Cerebellar cortex (tissue), 1 donor: ENCODE data around the gene E2F6.

Experiments
- DNase-seq: peaks from one replicate; pipeline ENCODE4 v3.0.0-alpha.2; 2015; ENCODE audit warnings: low spot score

Gene E2F6, protein sequence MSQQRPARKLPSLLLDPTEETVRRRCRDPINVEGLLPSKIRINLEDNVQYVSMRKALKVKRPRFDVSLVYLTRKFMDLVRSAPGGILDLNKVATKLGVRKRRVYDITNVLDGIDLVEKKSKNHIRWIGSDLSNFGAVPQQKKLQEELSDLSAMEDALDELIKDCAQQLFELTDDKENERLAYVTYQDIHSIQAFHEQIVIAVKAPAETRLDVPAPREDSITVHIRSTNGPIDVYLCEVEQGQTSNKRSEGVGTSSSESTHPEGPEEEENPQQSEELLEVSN

DNA sequence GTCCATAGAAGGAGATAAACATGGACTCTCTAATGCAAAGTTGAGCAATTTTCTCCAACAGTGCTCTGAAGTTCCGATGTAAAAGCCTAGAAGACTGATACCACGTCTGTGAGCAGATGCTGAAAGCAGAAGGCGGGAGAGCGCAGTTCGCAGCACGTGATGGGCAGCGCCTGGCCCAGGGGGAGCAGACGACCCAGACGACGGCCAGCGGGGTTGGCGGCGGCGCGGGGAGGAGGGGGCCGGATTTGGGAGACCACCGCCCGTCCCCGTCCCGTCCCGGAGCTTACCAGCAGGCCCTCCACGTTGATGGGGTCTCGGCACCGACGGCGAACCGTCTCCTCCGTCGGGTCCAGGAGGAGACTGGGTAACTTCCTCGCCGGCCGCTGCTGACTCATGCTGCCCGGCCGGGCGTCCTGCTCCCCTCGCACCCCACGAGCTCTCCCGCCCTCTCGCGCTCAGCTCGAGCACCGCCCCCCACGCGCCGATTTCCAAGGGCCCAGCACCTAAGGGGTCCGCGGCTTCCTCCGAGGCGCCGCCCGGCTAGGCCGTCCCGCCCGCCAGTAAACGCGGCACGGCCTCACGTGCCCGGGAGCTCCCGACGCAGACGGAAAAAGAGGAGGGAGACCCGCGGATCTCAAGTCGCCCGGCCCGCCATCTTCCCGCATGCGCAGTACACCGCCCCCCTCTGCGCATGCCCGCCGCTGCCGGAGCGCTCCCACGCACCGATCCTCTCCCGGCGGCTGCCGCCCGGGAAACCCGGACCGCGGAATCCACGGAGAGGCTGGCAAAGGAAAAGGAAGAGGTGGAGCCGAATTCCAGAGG lies at the start of gene E2F6:
Gene E2F6 (minus strand): TSS at position 677 of the 822 bp plus-strand sequence. CDS start 282 bp downstream, at position 395.
- peak; percentile 92 for DNase-seq

DNA sequence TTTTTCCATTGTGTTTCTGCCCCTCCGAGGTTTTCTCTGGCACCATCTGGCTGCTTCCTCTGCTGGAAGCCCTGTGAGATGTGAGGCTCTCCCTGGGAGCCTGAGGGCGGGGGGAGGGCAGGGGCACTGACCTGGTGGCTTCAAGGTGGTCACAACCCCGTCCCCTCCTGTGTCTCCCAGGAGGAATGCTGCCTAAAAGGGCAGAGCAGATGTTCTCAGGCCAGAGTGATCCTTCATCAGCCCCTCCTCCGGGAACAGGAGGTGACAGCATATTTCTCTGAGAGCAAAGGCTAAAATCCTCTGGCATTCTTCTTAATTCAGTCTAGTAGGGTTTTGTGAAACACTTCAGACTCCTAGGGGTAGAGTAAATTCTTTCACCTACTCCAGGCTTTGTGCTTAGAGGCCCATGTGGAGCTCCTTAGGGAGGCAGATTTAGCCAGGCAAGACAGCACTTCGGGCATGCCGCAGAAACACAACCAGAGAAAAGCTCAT lies 49.6 kb upstream of the E2F6 start:
- DNase-seq: no peak

DNA sequence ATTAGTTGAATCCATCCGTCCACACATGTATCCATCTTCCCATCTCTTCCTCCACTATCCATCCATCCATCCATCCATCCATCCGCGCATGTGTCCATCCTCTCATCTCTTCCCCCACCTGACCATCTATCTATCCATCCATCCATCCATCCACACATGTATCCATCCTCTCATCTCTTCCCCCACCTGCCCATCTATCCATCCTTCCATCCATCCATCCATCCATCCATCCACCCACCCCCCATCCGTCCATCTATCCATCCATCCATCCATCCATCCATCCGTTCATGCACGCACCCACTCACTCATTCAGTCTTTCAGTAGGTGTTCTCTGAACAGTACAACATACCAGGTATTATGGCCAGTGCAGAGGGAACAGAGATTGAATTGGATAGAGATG lies 48.9 kb upstream of the E2F6 start:
- DNase-seq: no peak

DNA sequence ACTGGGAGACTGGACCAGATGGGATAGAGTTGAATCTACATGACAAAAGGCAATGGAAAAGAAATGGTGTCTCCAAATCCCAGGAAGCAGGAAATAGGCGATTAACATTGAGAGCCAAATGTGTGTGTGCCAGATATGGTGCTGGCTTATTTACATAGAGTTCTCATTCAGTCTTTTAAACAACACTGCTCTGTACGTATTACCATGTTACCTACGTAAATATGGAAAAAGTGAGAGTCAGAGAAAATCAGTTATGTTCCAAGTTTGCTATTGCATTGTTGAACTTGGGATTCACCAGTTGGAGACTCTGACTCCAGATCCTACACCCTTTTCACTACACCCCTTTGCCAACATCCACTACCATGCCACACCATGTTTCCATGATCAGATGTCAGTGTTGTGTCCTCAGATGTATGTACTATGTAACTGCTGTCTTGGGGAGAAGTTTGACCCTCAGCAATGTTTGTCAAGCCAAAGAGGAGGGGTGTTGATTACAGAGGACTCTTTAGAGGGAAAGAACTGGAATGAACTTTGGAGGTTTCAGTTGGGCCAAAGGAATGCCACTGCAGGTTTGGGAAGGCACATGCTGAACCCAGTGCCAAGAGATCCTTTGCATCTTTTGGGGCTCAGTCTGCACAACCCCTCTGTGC lies 48.2 kb upstream of the E2F6 start:
- no peak for DNase-seq

DNA sequence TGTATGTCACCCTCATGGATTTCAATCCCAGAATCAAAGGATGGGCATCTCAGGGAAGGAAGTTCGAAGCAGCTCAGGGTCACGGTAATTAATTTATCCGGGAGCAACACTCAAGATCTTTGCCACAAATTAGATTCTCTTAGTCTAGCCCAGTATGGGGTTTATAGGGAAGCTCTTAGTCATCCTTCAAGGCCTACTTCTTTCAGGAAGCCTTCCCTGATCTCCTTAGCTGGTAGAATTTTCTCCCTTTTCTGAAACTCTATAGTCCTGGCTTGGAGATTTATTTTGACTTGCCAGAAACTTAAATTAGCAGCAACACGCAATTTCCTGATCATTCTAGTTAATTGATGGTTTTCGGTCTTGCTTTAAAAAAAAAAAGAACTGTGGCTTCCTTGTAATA lies 47.4 kb upstream of the E2F6 start:
- no peak for DNase-seq

DNA sequence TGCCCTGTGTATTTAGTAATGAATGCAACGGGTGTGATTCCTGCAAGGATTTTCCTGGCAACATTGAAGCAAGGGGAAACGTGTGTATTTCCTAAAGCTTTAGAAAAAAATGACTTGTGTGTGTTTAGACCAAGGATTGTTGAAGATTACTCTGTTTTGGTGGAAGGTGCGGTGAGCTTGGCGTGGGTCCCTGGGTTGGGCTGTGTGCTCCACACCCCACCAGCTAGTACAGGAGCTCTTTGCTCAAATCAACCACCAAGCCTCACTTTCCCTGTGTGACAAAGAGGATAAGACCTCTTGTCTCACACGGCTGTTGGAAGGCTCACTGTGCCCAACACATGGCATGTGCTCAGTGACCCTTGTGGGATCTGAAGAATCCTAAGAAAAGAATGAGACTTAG lies 46.5 kb upstream of the E2F6 start:
- no peak for DNase-seq

DNA sequence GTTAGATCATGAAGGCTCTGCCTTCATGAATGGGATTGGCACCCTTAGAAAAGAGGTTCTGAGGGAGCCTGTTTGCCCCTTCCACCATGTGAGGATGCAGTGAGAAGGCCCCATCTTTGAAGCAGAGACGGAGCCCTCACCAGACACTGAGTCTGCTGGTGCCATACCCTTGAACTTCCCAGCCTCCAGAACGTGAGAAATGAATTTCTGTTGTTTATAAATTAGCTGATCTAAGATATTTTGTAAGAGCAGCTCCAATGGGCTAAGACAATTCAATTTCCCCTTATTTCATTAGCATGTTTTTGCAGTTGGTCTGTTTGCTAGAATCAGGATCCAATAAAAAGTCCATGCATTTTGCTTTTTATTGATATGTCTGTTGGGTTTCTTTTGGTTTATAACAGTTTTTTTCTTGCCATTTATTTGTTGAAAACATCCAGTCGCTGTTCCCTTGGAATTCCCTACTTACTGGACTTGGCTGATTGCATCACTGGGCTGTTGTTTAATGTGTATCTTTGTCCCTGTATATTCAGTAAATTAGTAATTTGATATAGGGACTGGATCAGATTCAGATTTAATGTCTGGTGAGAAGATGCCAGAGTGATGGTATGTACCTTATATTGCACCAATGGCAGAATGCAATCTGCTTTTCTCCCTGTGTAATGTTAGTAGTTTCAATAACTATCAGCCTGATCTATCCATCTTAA lies 43.8 kb upstream of the E2F6 start:
- no peak for DNase-seq

DNA sequence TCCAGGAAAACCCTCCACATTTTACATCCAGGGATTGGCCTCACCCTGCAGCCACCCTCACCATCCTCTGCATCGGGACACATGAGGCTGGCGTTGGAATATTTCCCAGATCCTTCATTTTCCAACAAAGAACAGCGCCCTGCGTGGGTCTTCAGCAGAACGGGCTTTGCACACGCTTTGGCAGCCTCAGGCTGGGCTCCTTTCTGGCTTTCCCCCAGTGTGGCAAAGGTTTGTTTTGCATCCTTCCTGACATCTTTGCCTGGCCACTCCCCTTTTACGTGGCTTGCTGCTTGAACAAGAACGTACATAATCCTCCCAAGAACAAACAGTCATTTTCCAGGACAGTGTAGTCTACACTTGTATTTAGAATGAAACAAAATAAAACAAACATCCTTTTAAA lies 42.3 kb upstream of the E2F6 start:
- peak; percentile 33 for DNase-seq

DNA sequence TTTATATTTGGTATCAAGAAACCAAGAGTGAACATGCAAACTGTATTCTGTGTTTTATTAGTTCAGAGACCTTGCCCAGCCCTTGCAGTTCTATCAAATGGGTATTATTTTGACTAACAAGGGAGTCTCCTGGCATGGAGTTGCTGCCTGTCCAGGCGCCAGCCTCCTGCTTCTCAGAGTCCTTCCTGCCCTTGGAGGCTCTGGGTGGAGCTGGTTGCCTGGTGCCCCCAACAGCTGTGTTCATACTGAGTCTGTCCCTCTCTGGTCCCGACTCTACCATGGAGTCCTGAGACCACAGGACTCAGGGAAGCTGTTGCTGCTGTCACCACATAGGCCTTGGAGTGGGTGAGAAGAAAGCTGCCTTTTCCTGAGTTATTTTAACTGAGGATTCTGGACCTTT lies 41.6 kb upstream of the E2F6 start:
- DNase-seq: no peak

DNA sequence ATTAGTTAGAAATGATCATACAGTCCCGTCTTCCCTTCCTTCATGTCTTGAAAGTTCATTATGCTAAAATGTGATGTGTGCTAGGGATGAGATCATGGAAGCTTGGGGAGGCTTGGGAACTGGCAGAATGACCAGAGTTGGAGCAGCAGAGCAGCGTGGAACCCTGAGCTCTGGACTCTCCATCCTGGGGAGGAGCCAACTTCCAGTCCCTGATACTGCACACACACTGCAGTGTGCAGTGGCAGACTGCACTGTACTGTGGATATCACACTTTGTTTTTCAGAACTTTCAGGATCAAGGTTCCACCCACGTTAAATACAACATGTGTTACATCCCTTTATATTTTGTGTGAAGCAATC lies 40.6 kb upstream of the E2F6 start:
- DNase-seq: no peak

DNA sequence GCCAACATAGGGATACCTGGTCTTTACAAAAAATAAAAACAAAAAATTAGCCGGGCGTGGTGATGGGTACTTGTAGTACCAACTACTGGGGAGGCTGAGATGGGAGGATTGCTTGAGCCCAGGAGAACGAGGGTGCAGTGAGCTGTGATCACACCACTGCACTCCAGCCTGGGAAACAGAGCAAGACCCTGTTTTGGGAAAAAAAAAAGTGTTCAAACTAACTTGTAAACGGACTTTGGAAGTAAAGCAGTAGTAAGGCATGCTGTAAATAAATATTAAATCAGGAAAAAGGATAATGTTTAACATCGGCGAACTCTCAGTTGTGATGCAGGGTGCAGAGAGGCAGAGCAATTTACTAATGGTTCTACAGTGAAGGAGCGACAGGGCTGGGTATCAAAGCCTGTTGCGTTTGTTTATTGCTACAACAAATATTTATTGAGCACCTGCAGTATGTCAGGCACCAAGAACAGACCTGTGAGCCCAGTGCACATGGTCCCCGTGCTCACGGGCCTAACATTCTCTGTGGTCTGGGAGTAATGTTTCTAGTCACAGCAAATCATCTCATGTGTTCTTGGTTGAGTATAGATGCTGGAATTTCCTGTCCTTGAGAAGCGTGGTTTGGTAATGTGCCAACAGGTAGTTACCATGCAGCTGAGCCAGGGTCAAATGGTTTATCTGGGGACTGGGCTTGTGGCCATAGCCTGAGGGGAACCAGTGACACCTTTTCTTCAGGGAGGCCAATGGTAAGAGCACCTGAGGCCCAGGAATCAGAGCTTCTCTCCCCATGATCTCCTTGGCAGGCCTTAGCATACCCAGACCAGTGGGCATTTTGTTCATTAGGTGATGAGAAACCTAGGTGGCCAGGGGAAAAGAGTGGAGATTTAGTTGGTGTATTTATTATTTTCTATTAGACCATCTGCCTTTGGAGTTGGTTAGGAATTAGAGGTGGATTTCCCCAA lies 40.0 kb upstream of the E2F6 start:
- no peak for DNase-seq

DNA sequence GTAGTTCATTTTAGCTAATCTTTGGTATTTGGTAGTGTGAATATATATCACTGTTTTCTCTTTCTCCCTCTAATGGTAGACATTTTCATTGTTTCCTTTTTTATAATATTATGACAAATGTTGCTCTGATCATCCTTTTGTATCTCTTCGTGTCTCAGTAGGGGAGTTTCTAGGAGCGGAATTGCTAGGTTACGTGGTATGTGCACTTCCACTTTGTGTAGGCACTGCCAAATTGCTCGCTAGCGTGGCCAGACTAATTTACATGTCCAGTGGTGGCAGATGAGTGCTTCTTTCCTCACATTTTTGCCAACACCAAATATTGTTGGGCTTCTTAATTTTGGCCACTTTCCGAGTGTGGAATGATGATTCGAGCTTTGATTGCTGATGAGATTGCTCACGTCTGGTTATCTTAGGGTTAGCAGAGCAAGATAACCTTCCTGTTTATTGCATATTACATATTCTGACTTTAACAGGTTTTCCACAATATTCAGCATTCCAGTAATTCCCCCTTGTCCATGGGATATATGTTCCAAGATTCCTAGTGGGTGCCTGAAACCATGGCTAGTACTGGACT lies 37.5 kb upstream of the E2F6 start:
- no peak for DNase-seq

DNA sequence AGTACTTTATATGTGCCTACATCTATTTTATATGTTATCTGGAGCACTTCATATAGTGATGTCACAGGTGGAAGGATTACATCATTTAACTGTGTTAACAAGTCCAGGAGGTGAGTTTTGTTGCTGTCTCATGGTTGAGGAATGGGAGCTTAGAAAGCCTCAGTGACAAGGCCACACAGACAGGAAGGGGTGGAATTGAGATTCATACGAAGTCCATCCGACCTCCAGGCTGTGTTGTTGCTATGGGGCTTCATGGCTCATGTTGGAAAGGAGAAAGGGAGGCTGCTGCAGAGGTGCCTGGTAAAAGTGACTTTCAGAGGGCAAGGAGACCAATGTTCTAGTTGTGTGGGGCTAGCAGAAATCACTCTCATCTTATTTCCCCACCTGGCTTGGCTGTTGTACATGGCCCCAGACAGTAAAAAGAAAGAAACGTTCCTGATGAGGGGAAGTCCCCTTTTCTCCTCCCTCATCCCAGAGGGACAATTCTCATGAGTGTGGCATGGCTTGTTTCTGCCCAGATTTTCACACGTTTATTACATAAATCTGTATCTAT lies 36.9 kb upstream of the E2F6 start:
- DNase-seq: no peak

DNA sequence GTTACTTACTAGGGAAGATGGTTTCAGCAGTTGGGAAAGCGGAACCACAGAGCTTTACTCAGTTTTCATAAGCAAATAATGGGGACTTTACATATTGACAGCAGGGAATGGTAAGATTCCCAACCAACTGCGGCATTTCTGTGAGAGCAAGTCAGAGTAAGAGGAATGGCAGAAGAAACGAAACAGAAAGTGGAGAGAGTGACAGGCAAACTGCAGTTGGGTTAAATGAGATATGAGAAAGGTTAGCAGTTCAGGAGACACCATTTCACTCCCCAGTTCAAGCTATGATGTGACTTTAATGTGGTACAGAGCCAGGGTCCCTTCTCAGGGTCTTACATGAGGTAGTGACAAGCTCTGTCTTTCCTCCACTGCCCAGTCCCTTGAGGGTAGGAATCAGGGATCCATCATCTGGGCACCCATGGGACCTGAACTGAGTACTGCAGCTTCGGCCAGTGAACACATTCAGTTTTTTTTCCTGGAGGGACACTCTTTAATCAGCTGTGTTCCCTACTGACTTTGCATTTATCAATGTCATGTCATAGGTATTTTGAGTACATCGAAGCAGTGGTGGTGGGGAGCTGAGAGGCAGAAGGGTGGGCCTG lies 34.8 kb upstream of the E2F6 start:
- DNase-seq: no peak

DNA sequence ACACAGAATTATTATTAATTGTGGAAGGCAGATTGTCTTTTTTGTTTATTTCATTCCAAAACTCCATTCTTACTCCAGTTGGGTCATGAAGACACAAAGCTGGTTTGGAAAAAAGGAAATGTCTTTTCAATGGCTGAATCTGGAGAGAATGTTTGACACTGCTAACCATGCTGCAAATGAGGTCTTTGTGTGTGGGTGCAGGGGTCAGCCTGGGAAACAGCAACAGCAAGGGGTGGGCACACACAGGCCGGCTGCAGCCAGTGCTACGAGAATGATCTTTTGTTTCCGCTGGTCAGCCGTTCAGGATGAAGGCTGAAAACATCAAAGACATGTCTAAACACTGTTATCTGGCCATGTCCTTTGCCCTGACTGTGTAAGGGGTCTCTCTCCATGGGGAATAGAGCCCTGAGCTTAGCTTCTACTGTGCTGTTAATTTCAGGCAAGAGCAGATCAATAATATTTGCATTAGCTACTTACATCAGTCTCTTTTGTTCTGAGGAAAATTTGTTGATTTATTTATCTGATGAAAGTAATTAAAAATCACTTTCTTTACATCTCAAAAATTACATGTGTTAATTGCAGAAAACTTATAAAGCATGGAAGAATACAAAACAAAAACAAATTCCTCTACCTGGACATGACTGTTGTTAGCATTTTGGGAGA lies 33.3 kb upstream of the E2F6 start:
- DNase-seq: no peak

DNA sequence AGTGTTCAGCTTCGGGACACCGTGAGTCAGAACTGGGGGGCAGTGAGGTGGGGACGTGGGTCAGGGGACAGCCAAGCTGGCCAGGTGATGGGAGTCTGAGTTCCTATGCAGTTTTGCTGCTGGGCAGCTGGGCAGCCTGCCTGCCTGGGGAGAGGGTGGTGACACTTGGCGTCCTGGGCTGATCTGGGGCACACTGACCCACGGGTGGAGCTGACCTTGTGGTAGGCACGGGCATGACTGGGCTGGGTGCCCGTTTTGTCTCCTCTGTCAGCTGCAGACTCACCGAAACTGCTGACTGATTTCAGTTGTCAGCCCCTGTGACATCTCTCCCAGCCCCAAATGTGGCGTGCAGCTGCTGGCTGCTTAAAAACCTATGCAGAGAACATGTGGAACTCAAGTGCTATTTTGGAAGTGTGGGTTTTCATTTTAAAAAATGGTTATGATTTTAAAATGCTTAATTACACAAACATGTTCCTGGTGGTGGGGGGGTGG lies 32.6 kb upstream of the E2F6 start:
- no peak for DNase-seq

DNA sequence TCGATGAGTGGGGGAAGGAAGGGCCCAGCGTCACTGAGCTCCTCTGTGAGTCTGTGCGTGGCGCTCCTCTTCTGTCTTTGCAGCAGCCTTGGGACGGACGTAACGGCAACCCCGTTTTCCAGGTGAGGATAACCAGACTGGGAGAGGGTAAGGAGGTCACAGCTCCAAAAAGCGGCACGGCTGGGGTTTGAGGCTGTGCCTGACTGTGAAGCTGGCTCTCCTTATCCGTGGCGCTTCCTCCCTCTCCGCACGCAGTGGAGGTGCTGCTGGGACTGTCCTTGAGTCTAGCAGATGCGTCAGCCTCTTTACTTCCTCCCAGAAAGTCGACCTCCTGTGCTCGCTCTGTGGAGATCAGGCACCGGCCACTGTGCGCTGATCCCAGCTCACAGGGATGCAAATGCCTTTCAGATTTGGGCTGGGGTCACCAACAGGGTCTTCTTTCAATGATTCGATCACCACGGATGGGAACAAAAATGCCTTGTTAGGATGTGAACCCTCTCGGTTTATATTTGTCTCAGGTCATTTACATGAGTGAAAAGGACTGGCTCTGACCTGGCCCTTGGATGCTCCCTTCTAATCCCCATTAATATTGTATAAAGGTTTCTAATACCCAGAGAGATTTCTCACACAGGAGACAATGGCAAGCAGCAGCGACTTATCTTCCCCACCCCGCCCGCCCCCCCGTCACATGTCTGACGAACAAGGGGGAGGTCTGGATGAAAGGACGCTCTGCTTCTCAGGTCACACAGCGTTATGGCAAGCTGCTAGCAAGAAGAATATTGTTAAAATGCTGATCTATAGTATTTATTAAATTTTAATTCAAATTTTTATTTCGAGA lies 30.1 kb upstream of the E2F6 start:
- DNase-seq: peak; percentile 50

DNA sequence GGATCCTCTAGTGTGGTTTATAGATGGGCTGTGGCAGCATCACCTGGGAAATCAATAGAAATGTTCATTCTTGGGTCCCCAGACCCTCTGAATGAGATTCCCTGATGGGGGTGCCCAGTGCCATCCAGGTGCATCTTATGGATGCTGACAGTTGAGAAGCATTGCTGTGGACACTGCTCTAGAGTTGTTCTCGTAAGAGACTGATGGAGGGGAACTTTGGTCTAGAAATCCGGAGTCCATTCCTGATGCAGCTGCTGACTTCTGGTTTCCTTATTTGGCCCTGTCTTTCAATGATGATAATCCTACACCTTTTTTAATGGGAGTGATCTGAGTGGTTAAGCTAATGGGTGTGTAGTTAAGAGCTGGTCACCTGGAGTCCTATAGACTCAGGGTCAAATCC lies 28.3 kb upstream of the E2F6 start:
- no peak for DNase-seq
